B cell (primary cell): ENCODE results near the gene ATP5PB. TPM values are rescaled to one million over a fixed set of nuclear protein-coding genes. Genes with fewer than 3 reads are reported as not detected.

Experiments
- ATAC-seq: fragments of 200-7000 bp; cut with Tn5 transposase; one replicate; pipeline ENCODE4 v1.10.0; 2021; ENCODE audit warnings: low read depth, mild to moderate bottlenecking, moderate number of reproducible peaks, moderate library complexity
- CTCF ChIA-PET: fragments of 350-600 bp; sonication (Branson Sonifier 250); formaldehyde crosslinking; loops from one replicate; lab custom pipeline; 2021; ENCODE audit warnings: antibody characterized with exemption, inconsistent platforms; lab: Charles Lee
- POLR2A ChIA-PET: fragments of 350-600 bp; sonication (Branson Sonifier 250); formaldehyde crosslinking; loops from one replicate; lab custom pipeline; 2021; ENCODE audit warnings: antibody characterized with exemption; lab: Charles Lee
- DNase-seq: peaks from one replicate; pipeline ENCODE4 v3.0.0; 2013
- H2AFZ ChIP-seq: 2 replicates; pipeline ENCODE4 v1.6.1; 2012; ENCODE audit warnings: mild to moderate bottlenecking, low read depth, low read length; ENCODE audit not compliant: insufficient read depth, poor library complexity, severe bottlenecking
- H3K27ac ChIP-seq, 2 donors: 1 replicate in 1 of 2; 2 replicates in 1 of 2; pipeline ENCODE4 v1.5.1; 2012 to 2013; ENCODE audit warnings: low read length in 2 of 2, mild to moderate bottlenecking in 2 of 2, moderate library complexity in 1 of 2
- H3K27me3 ChIP-seq, 4 experiments: fragments of 200-600 bp in 1 of 4; sonication (generic) in 1 of 4; replicated peaks in 1 of 4; 1 replicate in 2 of 4; 2 replicates in 2 of 4; pipeline versions ENCODE4 v1.6.1 to v1.7.0; 2013 to 2016; ENCODE audit warnings: low read length in 3 of 4, mild to moderate bottlenecking in 2 of 4, mixed read lengths in 1 of 4, moderate library complexity in 1 of 4; ENCODE audit not compliant: insufficient read depth in 4 of 4, control insufficient read depth in 3 of 4; ENCODE audit errors: control extremely low read depth in 1 of 4
- H3K36me3 ChIP-seq, 2 experiments: replicated peaks in 1 of 2; 1 replicate in 1 of 2; 2 replicates in 1 of 2; pipeline versions ENCODE4 v1.6.1 to v1.7.1; 2013; ENCODE audit warnings: low read length in 1 of 2; ENCODE audit not compliant: insufficient read depth in 2 of 2, control insufficient read depth in 1 of 2; ENCODE audit errors: control extremely low read depth in 1 of 2, extremely low read depth in 1 of 2
- H3K4me1 ChIP-seq, 2 donors: fragments of 200-600 bp in 1 of 2; sonication (generic) in 1 of 2; 1 replicate in 1 of 2; 2 replicates in 1 of 2; pipeline versions ENCODE4 v1.5.1 to v1.6.1; 2013 to 2017; ENCODE audit warnings: low read length in 2 of 2; ENCODE audit not compliant: control insufficient read depth in 2 of 2, insufficient read depth in 2 of 2
- H3K4me2 ChIP-seq: replicated peaks from 2 replicates; pipeline ENCODE3; 2012; ENCODE audit warnings: mild to moderate bottlenecking, low read depth, low read length; ENCODE audit not compliant: poor library complexity, severe bottlenecking
- H3K4me3 ChIP-seq, 5 experiments: fragments of 200-600 bp in 1 of 5; sonication (generic) in 1 of 5; 1 replicate in 3 of 5; 2 replicates in 2 of 5; pipeline versions ENCODE4 v1.5.1 to v1.7.0; 2011 to 2016; ENCODE audit warnings: low read length in 4 of 5, mild to moderate bottlenecking in 4 of 5, low read depth in 2 of 5, control low read depth in 1 of 5, moderate library complexity in 1 of 5; ENCODE audit not compliant: insufficient read depth in 1 of 5; ENCODE audit errors: control extremely low read depth in 1 of 5, extremely low read depth in 1 of 5
- H3K79me2 ChIP-seq: fragments of 200-600 bp; sonication (generic); one replicate; pipeline ENCODE4 v1.6.0; 2016; ENCODE audit warnings: low read length; ENCODE audit not compliant: control insufficient read depth, insufficient read depth
- H3K9ac ChIP-seq: fragments of 200-600 bp; sonication (generic); 2 replicates; pipeline ENCODE4 v1.6.1; 2017; ENCODE audit warnings: mild to moderate bottlenecking, low read length, moderate library complexity
- H3K9me3 ChIP-seq, 3 donors: one replicate each; pipeline versions ENCODE4 v1.6.1 to v1.7.1; 2013; ENCODE audit warnings: low read length in 2 of 3; ENCODE audit not compliant: control insufficient read depth in 2 of 3, insufficient read depth in 1 of 3; ENCODE audit errors: control extremely low read depth in 1 of 3
- H4K20me1 ChIP-seq: 2 replicates; pipeline ENCODE4 v1.6.0; 2012; ENCODE audit warnings: mild to moderate bottlenecking, low read length; ENCODE audit not compliant: insufficient read depth, control insufficient read depth, poor library complexity, severe bottlenecking
- H3K27ac Mint-ChIP-seq: one replicate; pipeline ENCODE4 v1.8.0; 2021; ENCODE audit warnings: mixed read lengths
- H3K27me3 Mint-ChIP-seq: one replicate; pipeline ENCODE4 v1.8.0; 2021; ENCODE audit warnings: mixed read lengths
- H3K4me1 Mint-ChIP-seq: one replicate; pipeline ENCODE4 v1.8.0; 2021; ENCODE audit warnings: mixed read lengths
- H3K4me3 Mint-ChIP-seq: one replicate; pipeline ENCODE4 v1.8.0; 2021; ENCODE audit warnings: mixed read lengths
- H3K9me3 Mint-ChIP-seq: one replicate; pipeline ENCODE4 v1.8.0; 2022; ENCODE audit warnings: mixed read lengths; ENCODE audit not compliant: insufficient read depth
- CTCF ChIP-seq: fragments of 200-600 bp; IDR thresholded peaks from one replicate; pipeline ENCODE4 v1.8.0; 2022; ENCODE audit warnings: antibody characterized with exemption, mild to moderate bottlenecking
- EZH2 ChIP-seq: IDR thresholded peaks from 2 replicates; pipeline ENCODE4 v1.6.1; 2012; ENCODE audit warnings: borderline replicate concordance, low read depth, mild to moderate bottlenecking, moderate library complexity, low read length; ENCODE audit not compliant: insufficient read depth, poor library complexity, severe bottlenecking
- WGBS: methylation state at CpG from one replicate; pipeline ENCODE4 v1.1.5; 2013; ENCODE audit warnings: missing lambda C conversion rate; ENCODE audit not compliant: insufficient coverage; 5-methylcytosine and 5-hydroxymethylcytosine counted together
- intact Hi-C: fragments of 100-400 bp; cut with micrococcal nuclease; formaldehyde crosslinking; loops from one replicate; pipeline ENCODE4 v1.10.0; 2022
- polyA plus RNA-seq: library from polyadenylated mRNA; depleted of rRNA; stranded (reverse); fragments of >200 nt; gene quantifications from 2 replicates; pipeline ENCODE4 v1.2.3, GENCODE V29; 2012
- total RNA-seq, 2 donors: library from RNA; stranded (reverse); fragments of 120-200 nt in 1 of 2; gene quantifications; 1 replicate in 1 of 2; 2 replicates in 1 of 2; pipeline versions ENCODE4 v1.2.3 to v1.2.4, GENCODE V29; 2013 to 2022

The ATP5PB gene
- total and polyA plus RNA-seq, 2 donors (not counting 1 experiment from before 2014, with no cell fraction given), result 81.2 to 110 TPM

- Histone ChIP-seq H2AFZ (no peak overlapping the region), H3K4me3 (no peak overlapping the region), H3K9ac (no peak overlapping the region), H3K4me1 (peaks cover 0 to 4% of the 10 kb centered on the region in 2 donors), H4K20me1 (no peaks in the 10 kb centered on the region), H3K36me3 (peaks cover 2 to 61% of the 10 kb centered on the region in 2 experiments), H3K27ac (peak overlapping the region in 1 of 2 donors; percentile 39), H3K79me2 (no peaks in the 10 kb centered on the region), H3K4me2 (no peak overlapping the region), H3K27me3 (no peaks in the 10 kb centered on the region), H3K9me3 (no peaks in the 10 kb centered on the region)
- H3K9me3 Mint-ChIP-seq, result no peaks in the 10 kb centered on the region
- ChIA-PET POLR2A (no interaction called here), CTCF (interaction anchor here (0.7 to 4.4 kb wide), 9 partner anchors 22 to 410 kb away, joined by 4 to 31 read pairs (median 7); no protein-coding TSS in a partner anchor)
- DNase-seq (no peak), ATAC-seq (no peak)
- intact Hi-C loops, result loop anchor here (2.0 to 10.0 kb wide), 3 partner anchors 33 to 1635 kb away; partner anchors contain the start of gene LRIG2
- peak overlapping the region; percentile 10 for H3K27ac Mint-ChIP-seq
- 100% methylated on average over 1 of the region's 3 CpGs for WGBS
- peaks cover 10% of the 10 kb centered on the region for H3K4me1 Mint-ChIP-seq
- TF ChIP-seq EZH2, result no peak
- TF ChIP-seq CTCF, result no peak
- no peak overlapping the region for H3K4me3 Mint-ChIP-seq
- no peaks in the 10 kb centered on the region for H3K27me3 Mint-ChIP-seq
Measured at GRCh38 chr1:111439461-111440351, 9.6 kb upstream of the ATP5PB start.
